ENCODE data around the gene SEMA3C.

DNA sequence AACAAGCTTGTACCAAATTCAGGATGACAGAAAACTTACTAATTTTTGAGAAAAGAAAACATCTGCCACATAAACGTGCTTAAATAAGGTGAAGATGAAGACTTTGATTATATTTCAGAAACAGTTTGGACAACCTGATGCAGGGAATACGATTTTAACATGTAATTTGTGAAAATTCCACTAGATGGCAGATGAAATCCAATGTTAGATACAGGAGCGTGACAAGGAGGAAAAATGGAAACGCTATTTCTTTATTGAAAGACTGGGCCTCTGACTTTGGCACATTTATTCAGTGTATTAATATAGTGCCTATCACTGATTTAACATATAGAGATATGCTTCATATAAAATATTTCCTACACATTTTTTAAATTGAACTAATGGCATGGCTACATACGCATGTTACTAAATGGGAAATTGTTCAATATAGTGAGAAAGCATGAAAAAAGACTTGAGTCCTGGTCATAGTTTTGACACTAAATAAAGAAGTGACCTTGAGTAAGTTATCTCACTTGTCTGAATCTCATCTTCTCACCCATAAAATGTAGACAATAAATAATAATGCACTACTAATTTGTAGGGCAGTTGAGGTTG is 219.7 kb downstream of the SEMA3C start:
- TF ChIP-seq, protein P1, sequence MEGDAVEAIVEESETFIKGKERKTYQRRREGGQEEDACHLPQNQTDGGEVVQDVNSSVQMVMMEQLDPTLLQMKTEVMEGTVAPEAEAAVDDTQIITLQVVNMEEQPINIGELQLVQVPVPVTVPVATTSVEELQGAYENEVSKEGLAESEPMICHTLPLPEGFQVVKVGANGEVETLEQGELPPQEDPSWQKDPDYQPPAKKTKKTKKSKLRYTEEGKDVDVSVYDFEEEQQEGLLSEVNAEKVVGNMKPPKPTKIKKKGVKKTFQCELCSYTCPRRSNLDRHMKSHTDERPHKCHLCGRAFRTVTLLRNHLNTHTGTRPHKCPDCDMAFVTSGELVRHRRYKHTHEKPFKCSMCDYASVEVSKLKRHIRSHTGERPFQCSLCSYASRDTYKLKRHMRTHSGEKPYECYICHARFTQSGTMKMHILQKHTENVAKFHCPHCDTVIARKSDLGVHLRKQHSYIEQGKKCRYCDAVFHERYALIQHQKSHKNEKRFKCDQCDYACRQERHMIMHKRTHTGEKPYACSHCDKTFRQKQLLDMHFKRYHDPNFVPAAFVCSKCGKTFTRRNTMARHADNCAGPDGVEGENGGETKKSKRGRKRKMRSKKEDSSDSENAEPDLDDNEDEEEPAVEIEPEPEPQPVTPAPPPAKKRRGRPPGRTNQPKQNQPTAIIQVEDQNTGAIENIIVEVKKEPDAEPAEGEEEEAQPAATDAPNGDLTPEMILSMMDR (IDR thresholded peaks at IDR 0.05; ENCODE audit: poor library complexity, severe bottlenecking) = peak; percentile 91
- no peak for TF ChIP-seq MXI1 (conservative IDR thresholded peaks at IDR 0.05; ENCODE audit: poor library complexity, severe bottlenecking)
- TF ChIP-seq POLR2AphosphoS5 (IDR thresholded peaks at IDR 0.05) = no peak

Measured in neural cell (in vitro differentiated cells).